ENCODE measurements around the gene FEV. TPM values are rescaled to one million over a fixed set of nuclear protein-coding genes. Genes with fewer than 3 reads are reported as not detected.

Gene FEV
- total and polyA plus RNA-seq, 7 experiments from 2014 or later, result not detected

GRCh38 chr2:219003979-219004378 is 19.0 kb upstream of the FEV start:
- Histone ChIP-seq H3K27me3 (ENCODE audit: control insufficient read depth in 2 of 2, insufficient read depth in 2 of 2, low read length in 2 of 2) (peaks cover 0 to 24% of the 10 kb centered on the region in 2 donors), H3K4me1 (ENCODE audit: control insufficient read depth in 2 of 2, insufficient read depth in 2 of 2, low read length in 2 of 2) (peaks cover 12 to 13% of the 10 kb centered on the region in 2 donors), H3K36me3 (ENCODE audit: control insufficient read depth in 2 of 3, insufficient read depth in 3 of 3, low read length in 3 of 3) (no peaks in the 10 kb centered on the region), H3K4me3 (ENCODE audit: low read length) (no peak overlapping the region), H3K9me3 (ENCODE audit: control insufficient read depth in 2 of 3, low read length in 3 of 3) (no peaks in the 10 kb centered on the region), H3K27ac (ENCODE audit: low read depth, low read length) (no peak overlapping the region)
- Mint-ChIP-seq H3K4me3 (peak overlapping the region in 8 of 10 donors; percentile 25 to 81 (median 69)), H3K4me1 (peaks cover 0 to 17% (median 13%) of the 10 kb centered on the region in 7 donors), H3K9me3 (peaks cover 0 to 4% (median 0%) of the 10 kb centered on the region in 11 donors), H3K27ac (no peak overlapping the region), H3K36me3 (peaks cover 0 to 3% (median 0%) of the 10 kb centered on the region in 5 donors), H3K27me3 (peaks cover 54 to 71% (median 63%) of the 10 kb centered on the region in 5 donors)
- no peak for DNase-seq
- POLR2A ChIA-PET, result no interaction called here
- intact Hi-C loops (cut with micrococcal nuclease), result loop anchor here in 1 of 2 donors (2.0 kb wide), 1 partner anchor 151 kb away; no protein-coding TSS in a partner anchor
- CTCF ChIA-PET, result no interaction called here
- ATAC-seq, result no peak

- peak overlapping the region in 9 of 10 donors; percentile 34 to 81 (median 67) for H3K4me3 Mint-ChIP-seq
- DNase-seq (no peak), ATAC-seq (no peak)
- ChIA-PET POLR2A (no interaction called here), CTCF (no interaction called here)
- peaks cover 0 to 3% (median 0%) of the 10 kb centered on the region in 5 donors for H3K36me3 Mint-ChIP-seq
- Histone ChIP-seq H3K4me1 (ENCODE audit: control insufficient read depth in 2 of 2, insufficient read depth in 2 of 2, low read length in 2 of 2) (peaks cover 12 to 13% of the 10 kb centered on the region in 2 donors), H3K36me3 (ENCODE audit: control insufficient read depth in 2 of 3, insufficient read depth in 3 of 3, low read length in 3 of 3) (no peaks in the 10 kb centered on the region), H3K27me3 (ENCODE audit: control insufficient read depth in 2 of 2, insufficient read depth in 2 of 2, low read length in 2 of 2) (peaks cover 0 to 24% of the 10 kb centered on the region in 2 donors), H3K9me3 (ENCODE audit: control insufficient read depth in 2 of 3, low read length in 3 of 3) (no peaks in the 10 kb centered on the region), H3K4me3 (ENCODE audit: low read length) (no peak overlapping the region), H3K27ac (ENCODE audit: low read depth, low read length) (no peak overlapping the region)
- H3K27me3 Mint-ChIP-seq, result peaks cover 56 to 70% (median 68%) of the 10 kb centered on the region in 5 donors
- peaks cover 0 to 4% (median 0%) of the 10 kb centered on the region in 11 donors for H3K9me3 Mint-ChIP-seq
- intact Hi-C loops (cut with micrococcal nuclease), result loop anchor here in 1 of 2 donors (2.0 kb wide), 1 partner anchor 150 kb away; no protein-coding TSS in a partner anchor
- peaks cover 0 to 17% (median 13%) of the 10 kb centered on the region in 7 donors for H3K4me1 Mint-ChIP-seq
- H3K27ac Mint-ChIP-seq, result no peak overlapping the region
Observed at GRCh38 chr2:219003267-219003634, 18.3 kb upstream of the FEV start.

GRCh38 chr2:219002395-219003266 is 17.6 kb upstream of the FEV start:
- ChIA-PET CTCF (no interaction called here), POLR2A (no interaction called here)
- peaks cover 0 to 24% of the 10 kb centered on the region in 2 donors for H3K27me3 ChIP-seq (ENCODE audit: control insufficient read depth in 2 of 2, insufficient read depth in 2 of 2, low read length in 2 of 2)
- no peak overlapping the region for H3K27ac Mint-ChIP-seq
- H3K27me3 Mint-ChIP-seq, result peaks cover 55 to 72% (median 69%) of the 10 kb centered on the region in 5 donors
- peaks cover 0 to 3% (median 0%) of the 10 kb centered on the region in 5 donors for H3K36me3 Mint-ChIP-seq
- DNase-seq (peak in 4 of 9 donors; percentile 33 to 40 (median 39)), ATAC-seq (peak; percentile 61)
- peaks cover 0 to 17% (median 13%) of the 10 kb centered on the region in 7 donors for H3K4me1 Mint-ChIP-seq
- no peaks in the 10 kb centered on the region for H3K36me3 ChIP-seq (ENCODE audit: control insufficient read depth in 2 of 3, insufficient read depth in 3 of 3, low read length in 3 of 3)
- H3K9me3 Mint-ChIP-seq, result peaks cover 0 to 4% (median 0%) of the 10 kb centered on the region in 11 donors
- no peaks in the 10 kb centered on the region for H3K9me3 ChIP-seq (ENCODE audit: control insufficient read depth in 2 of 3, low read length in 3 of 3)
- peaks cover 12 to 13% of the 10 kb centered on the region in 2 donors for H3K4me1 ChIP-seq (ENCODE audit: control insufficient read depth in 2 of 2, insufficient read depth in 2 of 2, low read length in 2 of 2)
- H3K4me3 Mint-ChIP-seq, result peak overlapping the region; percentile 14 to 85 (median 78)
- intact Hi-C loops (cut with micrococcal nuclease), result loop anchor here in 1 of 2 donors (2.0 kb wide), 1 partner anchor 150 kb away; no protein-coding TSS in a partner anchor
- H3K4me3 ChIP-seq (ENCODE audit: low read length), result peak overlapping the region; percentile 33
- no peak overlapping the region for H3K27ac ChIP-seq (ENCODE audit: low read depth, low read length)

- Histone ChIP-seq H3K27me3 (ENCODE audit: control insufficient read depth in 2 of 2, insufficient read depth in 2 of 2, low read length in 2 of 2) (peaks cover 0 to 24% of the 10 kb centered on the region in 2 donors), H3K27ac (ENCODE audit: low read depth, low read length) (no peak overlapping the region), H3K9me3 (ENCODE audit: control insufficient read depth in 2 of 3, low read length in 3 of 3) (no peaks in the 10 kb centered on the region), H3K4me3 (ENCODE audit: low read length) (peak overlapping the region; percentile 20), H3K4me1 (ENCODE audit: control insufficient read depth in 2 of 2, insufficient read depth in 2 of 2, low read length in 2 of 2) (peaks cover 12 to 13% of the 10 kb centered on the region in 2 donors), H3K36me3 (ENCODE audit: control insufficient read depth in 2 of 3, insufficient read depth in 3 of 3, low read length in 3 of 3) (no peaks in the 10 kb centered on the region)
- peaks cover 53 to 77% (median 68%) of the 10 kb centered on the region in 5 donors for H3K27me3 Mint-ChIP-seq
- peaks cover 0 to 3% (median 0%) of the 10 kb centered on the region in 5 donors for H3K36me3 Mint-ChIP-seq
- DNase-seq, result no peak
- ATAC-seq, result peak; percentile 19
- H3K9me3 Mint-ChIP-seq, result peaks cover 0 to 3% (median 0%) of the 10 kb centered on the region in 11 donors
- ChIA-PET POLR2A (no interaction called here), CTCF (no interaction called here)
- intact Hi-C loops (cut with micrococcal nuclease), result loop anchor here in 1 of 2 donors (2.0 kb wide), 1 partner anchor 149 kb away; no protein-coding TSS in a partner anchor
- no peak overlapping the region for H3K27ac Mint-ChIP-seq
- H3K4me1 Mint-ChIP-seq, result peaks cover 0 to 19% (median 13%) of the 10 kb centered on the region in 7 donors
- H3K4me3 Mint-ChIP-seq, result peak overlapping the region in 7 of 10 donors; percentile 27 to 85 (median 80)
Observed at GRCh38 chr2:219001577-219002394, 16.8 kb upstream of the FEV start.

DNA sequence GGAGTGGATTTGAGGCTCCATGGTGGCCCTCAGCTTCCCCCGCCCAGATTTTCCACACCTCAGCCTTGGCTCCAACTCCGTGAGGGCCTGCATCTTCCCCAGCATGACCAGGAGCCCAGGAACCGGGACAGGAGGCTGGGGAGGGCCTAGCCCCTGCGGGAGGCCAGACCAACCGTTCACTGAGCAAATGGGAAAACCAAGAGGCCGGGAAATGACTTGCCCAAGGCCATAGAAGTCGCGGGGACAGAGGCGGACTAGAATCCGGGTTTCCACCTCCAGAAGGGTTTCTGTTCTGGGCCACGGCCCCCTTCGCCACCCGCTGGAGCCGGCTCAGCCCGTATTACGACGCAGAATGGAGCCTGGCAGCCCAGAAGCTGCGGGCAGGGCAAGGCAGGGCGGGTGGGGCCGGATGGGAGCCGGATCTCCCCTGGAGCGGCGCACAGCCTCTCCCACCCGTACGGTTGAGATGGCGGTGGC is 16.2 kb upstream of the FEV start:
- intact Hi-C loops (cut with micrococcal nuclease), result no loop called here
- no peak for DNase-seq
- no peak for ATAC-seq
- Histone ChIP-seq H3K36me3 (ENCODE audit: control insufficient read depth in 2 of 3, insufficient read depth in 3 of 3, low read length in 3 of 3) (no peaks in the 10 kb centered on the region), H3K4me3 (ENCODE audit: low read length) (no peak overlapping the region), H3K9me3 (ENCODE audit: control insufficient read depth in 2 of 3, low read length in 3 of 3) (no peaks in the 10 kb centered on the region), H3K4me1 (ENCODE audit: control insufficient read depth in 2 of 2, insufficient read depth in 2 of 2, low read length in 2 of 2) (peaks cover 12 to 13% of the 10 kb centered on the region in 2 donors), H3K27ac (ENCODE audit: low read depth, low read length) (no peak overlapping the region), H3K27me3 (ENCODE audit: control insufficient read depth in 2 of 2, insufficient read depth in 2 of 2, low read length in 2 of 2) (peaks cover 0 to 27% of the 10 kb centered on the region in 2 donors)
- peaks cover 0 to 3% (median 0%) of the 10 kb centered on the region in 11 donors for H3K9me3 Mint-ChIP-seq
- POLR2A ChIA-PET, result no interaction called here
- H3K36me3 Mint-ChIP-seq, result peaks cover 0 to 3% (median 0%) of the 10 kb centered on the region in 5 donors
- peak overlapping the region in 7 of 10 donors; percentile 7 to 81 (median 52) for H3K4me3 Mint-ChIP-seq
- no peak overlapping the region for H3K27ac Mint-ChIP-seq
- H3K27me3 Mint-ChIP-seq, result peaks cover 54 to 82% (median 63%) of the 10 kb centered on the region in 5 donors
- CTCF ChIA-PET, result no interaction called here
- peaks cover 0 to 20% (median 13%) of the 10 kb centered on the region in 7 donors for H3K4me1 Mint-ChIP-seq

DNA sequence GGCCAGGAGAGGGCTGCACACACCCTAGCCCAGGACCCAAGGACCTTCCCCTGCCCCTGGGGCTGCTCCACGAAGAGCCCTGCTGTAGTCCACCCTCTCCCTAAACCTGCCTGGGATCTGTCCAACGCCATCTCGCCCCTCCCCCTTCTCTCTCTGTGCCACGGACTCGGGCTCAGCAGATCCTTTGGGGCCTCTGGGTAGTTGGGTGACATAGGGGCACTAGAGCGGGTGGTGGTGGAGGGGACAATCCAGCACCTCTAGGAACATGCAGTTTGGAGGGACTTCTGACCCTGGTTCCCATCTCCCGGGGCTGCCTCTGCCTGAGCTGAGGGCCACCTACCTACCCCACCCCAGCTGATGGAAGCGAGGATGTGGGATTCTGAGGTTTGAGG is 15.6 kb upstream of the FEV start:
- Mint-ChIP-seq H3K27ac (no peak overlapping the region), H3K27me3 (peaks cover 56 to 85% (median 63%) of the 10 kb centered on the region in 5 donors), H3K36me3 (peaks cover 0 to 3% (median 0%) of the 10 kb centered on the region in 5 donors), H3K4me1 (peaks cover 0 to 26% (median 15%) of the 10 kb centered on the region in 7 donors), H3K9me3 (peaks cover 0 to 3% (median 0%) of the 10 kb centered on the region in 11 donors), H3K4me3 (peak overlapping the region in 6 of 10 donors; percentile 7 to 81 (median 45))
- peaks cover 12 to 13% of the 10 kb centered on the region in 2 donors for H3K4me1 ChIP-seq (ENCODE audit: control insufficient read depth in 2 of 2, insufficient read depth in 2 of 2, low read length in 2 of 2)
- no peak overlapping the region for H3K27ac ChIP-seq (ENCODE audit: low read depth, low read length)
- H3K36me3 ChIP-seq (ENCODE audit: control insufficient read depth in 2 of 3, insufficient read depth in 3 of 3, low read length in 3 of 3), result no peaks in the 10 kb centered on the region
- DNase-seq (no peak), ATAC-seq (no peak)
- no peaks in the 10 kb centered on the region for H3K9me3 ChIP-seq (ENCODE audit: control insufficient read depth in 2 of 3, low read length in 3 of 3)
- H3K27me3 ChIP-seq (ENCODE audit: control insufficient read depth in 2 of 2, insufficient read depth in 2 of 2, low read length in 2 of 2), result peaks cover 0 to 33% of the 10 kb centered on the region in 2 donors
- ChIA-PET POLR2A (no interaction called here), CTCF (no interaction called here)
- no peak overlapping the region for H3K4me3 ChIP-seq (ENCODE audit: low read length)
- intact Hi-C loops (cut with micrococcal nuclease), result no loop called here
